DMS153 treated with DMSO at 0.1 percent for 48 hours (cell line): ENCODE measurements around the gene DCTN4.
A peak's percentile ranks its signal among the peaks of the same experiment; 100 is the strongest.
"Not testable (repeated sequence)": the region's sequence is repeated elsewhere in the genome, so short reads cannot be mapped to it uniquely, and the experiment has no call there.

ENCODE experiments used
- DNase-seq: peaks from one replicate; lab custom pipeline; 2025; ENCODE audit not compliant: unreplicated experiment; lab: John Stamatoyannopoulos, UW

The DCTN4 gene

GRCh38 chr5:150758531-150759333 is at the start of gene DCTN4:
TSS of gene DCTN4 (minus strand) at chr5:150759017. CDS start at chr5:150758993, 24 bp downstream.
- peak; percentile 70 for DNase-seq

GRCh38 chr5:150804388-150804787 is 45.6 kb upstream of the DCTN4 start:
- DNase-seq: no peak

GRCh38 chr5:150801117-150801927 is 42.5 kb upstream of the DCTN4 start:
- DNase-seq: peak; percentile 2

GRCh38 chr5:150797384-150797783 is 38.6 kb upstream of the DCTN4 start:
- no peak for DNase-seq

- DNase-seq: no peak
Observed at GRCh38 chr5:150794927-150795326, 36.1 kb upstream of the DCTN4 start.

GRCh38 chr5:150793423-150793888 is 34.6 kb upstream of the DCTN4 start:
- DNase-seq: not testable (repeated sequence)

GRCh38 chr5:150791536-150791935 is 32.7 kb upstream of the DCTN4 start:
- DNase-seq: no peak

GRCh38 chr5:150789943-150790611 is 31.3 kb upstream of the DCTN4 start:
- DNase-seq: no peak

GRCh38 chr5:150789450-150789849 is 30.6 kb upstream of the DCTN4 start:
- no peak for DNase-seq

GRCh38 chr5:150788977-150789376 is 30.2 kb upstream of the DCTN4 start:
- DNase-seq: no peak

GRCh38 chr5:150787656-150788055 is 28.8 kb upstream of the DCTN4 start:
- DNase-seq: no peak

- DNase-seq: no peak
Observed at GRCh38 chr5:150786876-150787275, 28.1 kb upstream of the DCTN4 start.

GRCh38 chr5:150785950-150786349 is 27.1 kb upstream of the DCTN4 start:
- DNase-seq: no peak

GRCh38 chr5:150783422-150783928 is 24.7 kb upstream of the DCTN4 start:
- DNase-seq: no peak

- no peak for DNase-seq
Observed at GRCh38 chr5:150782850-150783249, 24.0 kb upstream of the DCTN4 start.

- DNase-seq: no peak
Observed at GRCh38 chr5:150781706-150782614, 23.1 kb upstream of the DCTN4 start.

GRCh38 chr5:150780816-150781221 is 22.0 kb upstream of the DCTN4 start:
- no peak for DNase-seq

- no peak for DNase-seq
Observed at GRCh38 chr5:150780187-150780692, 21.4 kb upstream of the DCTN4 start.

GRCh38 chr5:150779397-150780186 is 20.8 kb upstream of the DCTN4 start:
- DNase-seq: no peak
